Testis (tissue), 3 donors: Measurements from ENCODE around the gene PIK3AP1. TPM values are rescaled to one million over a fixed set of nuclear protein-coding genes. Genes with fewer than 3 reads are reported as not detected.

Source experiments
- DNase-seq: peaks from one replicate; pipeline ENCODE4 v3.0.0-alpha.2; 2019
- H3K27ac ChIP-seq, 2 donors: fragments of 200-600 bp; sonication (generic); one replicate each; pipeline ENCODE4 v1.5.1; 2019
- H3K27me3 ChIP-seq: fragments of 200-600 bp; sonication (generic); one replicate; pipeline ENCODE4 v1.5.1; 2019
- H3K36me3 ChIP-seq: fragments of 200-600 bp; sonication (generic); one replicate; pipeline ENCODE4 v1.5.1; 2017; ENCODE audit warnings: low read depth; ENCODE audit errors: missing control alignments
- H3K4me1 ChIP-seq: fragments of 200-600 bp; sonication (generic); one replicate; pipeline ENCODE4 v1.5.1; 2019
- H3K4me3 ChIP-seq, 2 donors: fragments of 200-600 bp; sonication (generic); one replicate each; pipeline ENCODE4 v1.5.1; 2017 to 2019
- H3K9me3 ChIP-seq: fragments of 200-600 bp; sonication (generic); one replicate; pipeline ENCODE4 v1.5.1; 2017
- POLR2A ChIP-seq: fragments of 450-650 bp; IDR thresholded peaks from one replicate; pipeline ENCODE4 v1.6.1; 2017; ENCODE audit warnings: antibody characterized with exemption, mild to moderate bottlenecking, moderate library complexity
- whole genome bisulfite sequencing, 2 donors: methylation state at CpG; one replicate each; pipeline ENCODE4 v1.1.5; 2018; 5-methylcytosine and 5-hydroxymethylcytosine counted together
- intact Hi-C: fragments of 100-400 bp; cut with DNase I; formaldehyde crosslinking; loops from one replicate; pipeline ENCODE4 v1.15.1; 2023; ENCODE audit warnings: low total_unique reads
- polyA plus RNA-seq: library from polyadenylated mRNA; stranded (reverse); fragments of 350-450 nt; fragmentation: Illumina TruSeq; extraction: RNeasy Lipid Tissue Mini Kit (QIAGEN cat#74804); gene quantifications from one replicate; pipeline ENCODE4 v1.2.3, GENCODE V29; 2014; ENCODE audit warnings: low read depth, low replicate concordance; ENCODE audit not compliant: insufficient read depth
- total RNA-seq, 2 donors: library from RNA; depleted of rRNA; stranded (reverse); fragments of >200 nt; gene quantifications; one replicate each; pipeline ENCODE4 v1.2.3, GENCODE V29; 2016
- TF ChIP-seq, protein P1 (sequence below), 3 experiments: fragments of 450-650 bp in 2 of 3; fragments of 200-600 bp in 1 of 3; sonication (generic) in 1 of 3; IDR thresholded peaks; one replicate each; pipeline ENCODE4 v1.5.1; 2016 to 2019; ENCODE audit warnings: antibody characterized with exemption in 3 of 3, mild to moderate bottlenecking in 2 of 3, moderate library complexity in 1 of 3

The PIK3AP1 gene
- total and polyA plus RNA-seq, 3 donors from 2014 or later, result 6.5 to 10.0 (median 6.6) TPM

GRCh38 chr10:96660297-96660696, 60.0 kb downstream of the PIK3AP1 start:
- H3K4me1 ChIP-seq, result peaks cover 10% of the 10 kb centered on the region
- no peak overlapping the region for H3K4me3 ChIP-seq
- TF ChIP-seq POLR2A, result no peak
- TF ChIP-seq, protein P1, sequence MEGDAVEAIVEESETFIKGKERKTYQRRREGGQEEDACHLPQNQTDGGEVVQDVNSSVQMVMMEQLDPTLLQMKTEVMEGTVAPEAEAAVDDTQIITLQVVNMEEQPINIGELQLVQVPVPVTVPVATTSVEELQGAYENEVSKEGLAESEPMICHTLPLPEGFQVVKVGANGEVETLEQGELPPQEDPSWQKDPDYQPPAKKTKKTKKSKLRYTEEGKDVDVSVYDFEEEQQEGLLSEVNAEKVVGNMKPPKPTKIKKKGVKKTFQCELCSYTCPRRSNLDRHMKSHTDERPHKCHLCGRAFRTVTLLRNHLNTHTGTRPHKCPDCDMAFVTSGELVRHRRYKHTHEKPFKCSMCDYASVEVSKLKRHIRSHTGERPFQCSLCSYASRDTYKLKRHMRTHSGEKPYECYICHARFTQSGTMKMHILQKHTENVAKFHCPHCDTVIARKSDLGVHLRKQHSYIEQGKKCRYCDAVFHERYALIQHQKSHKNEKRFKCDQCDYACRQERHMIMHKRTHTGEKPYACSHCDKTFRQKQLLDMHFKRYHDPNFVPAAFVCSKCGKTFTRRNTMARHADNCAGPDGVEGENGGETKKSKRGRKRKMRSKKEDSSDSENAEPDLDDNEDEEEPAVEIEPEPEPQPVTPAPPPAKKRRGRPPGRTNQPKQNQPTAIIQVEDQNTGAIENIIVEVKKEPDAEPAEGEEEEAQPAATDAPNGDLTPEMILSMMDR (IDR thresholded peaks at IDR 0.05), result no peak
- no peaks in the 10 kb centered on the region for H3K27me3 ChIP-seq
- no peaks in the 10 kb centered on the region for H3K9me3 ChIP-seq
- H3K27ac ChIP-seq, result no peak overlapping the region
- WGBS, 2 donors, result 80 to 81% methylated on average over 3 of the region's 3 CpGs
- no peaks in the 10 kb centered on the region for H3K36me3 ChIP-seq
- DNase-seq, result no peak
- intact Hi-C loops, result no loop called here

DNA sequence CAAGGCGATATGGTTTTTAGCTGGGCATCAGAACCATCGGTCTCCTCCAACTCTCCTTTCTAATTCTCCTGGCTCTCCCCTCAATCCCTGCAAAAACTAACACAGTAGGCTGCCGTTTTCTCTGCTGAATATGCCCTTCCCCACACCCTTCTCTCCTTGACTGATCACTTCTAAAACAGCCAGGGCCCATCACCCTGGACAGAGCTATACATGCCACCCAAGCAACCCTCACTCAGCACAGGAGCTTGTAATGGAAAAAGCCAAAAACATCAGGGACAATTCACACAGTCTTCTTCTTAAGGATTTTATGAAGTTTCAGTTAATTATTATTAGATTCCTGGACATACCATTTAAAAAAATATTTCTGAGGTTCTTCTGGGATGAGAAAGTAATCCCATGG, 61.5 kb downstream of the PIK3AP1 start:
- Histone ChIP-seq H3K27ac (no peak overlapping the region), H3K4me1 (peaks cover 1% of the 10 kb centered on the region), H3K36me3 (no peaks in the 10 kb centered on the region), H3K27me3 (no peaks in the 10 kb centered on the region), H3K4me3 (no peak overlapping the region), H3K9me3 (no peaks in the 10 kb centered on the region)
- TF ChIP-seq POLR2A, result no peak
- TF ChIP-seq, protein P1 (IDR thresholded peaks at IDR 0.05), result no peak
- 66 to 93% methylated on average over 3 of the region's 3 CpGs for whole genome bisulfite sequencing, 2 donors
- DNase-seq, result no peak
- intact Hi-C loops, result no loop called here

DNA sequence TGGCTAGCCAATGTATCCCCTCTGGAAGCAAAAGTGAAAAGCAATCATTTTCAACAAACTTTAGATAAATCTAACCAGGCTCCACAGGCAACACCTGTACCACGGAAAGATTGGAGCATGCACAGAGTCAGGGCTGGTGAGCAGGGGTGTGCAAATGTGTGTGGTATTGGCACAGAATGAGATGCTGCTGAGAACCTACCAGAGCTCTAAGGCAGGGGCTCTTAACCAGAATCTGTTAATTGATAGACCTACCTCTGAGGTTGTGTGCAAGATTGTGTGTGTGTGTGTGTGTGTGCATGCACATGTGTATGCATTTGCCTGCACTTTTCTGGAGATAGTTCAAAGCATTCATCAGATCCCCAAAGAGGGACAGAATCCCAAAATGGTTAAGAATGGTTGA, 62.9 kb downstream of the PIK3AP1 start:
- TF ChIP-seq, protein P1 (IDR thresholded peaks at IDR 0.05), result no peak
- no peak for TF ChIP-seq POLR2A

DNA sequence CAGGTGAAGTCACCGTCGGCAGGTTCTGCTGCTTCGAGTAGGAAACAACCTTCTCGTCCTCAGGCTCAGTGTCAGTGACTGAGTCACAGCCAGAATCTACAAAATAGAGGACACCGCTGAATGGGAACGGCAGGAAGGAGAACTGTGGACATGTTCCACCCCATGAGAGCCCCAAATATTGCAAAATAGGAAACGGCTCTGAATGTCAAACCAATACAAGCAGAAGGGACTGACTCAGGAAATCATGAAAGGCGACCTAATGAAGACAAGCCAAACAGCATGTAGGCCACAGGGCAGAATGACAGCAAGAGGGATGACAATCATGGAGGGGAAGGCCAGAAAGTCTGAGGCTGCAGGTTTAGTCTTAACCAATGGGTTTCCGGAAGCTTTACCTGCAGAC, 63.5 kb downstream of the PIK3AP1 start:
- no peak overlapping the region for H3K4me3 ChIP-seq
- no peaks in the 10 kb centered on the region for H3K4me1 ChIP-seq
- no peaks in the 10 kb centered on the region for H3K9me3 ChIP-seq
- DNase-seq, result no peak
- no peak overlapping the region for H3K27ac ChIP-seq
- H3K27me3 ChIP-seq, result no peaks in the 10 kb centered on the region
- intact Hi-C loops, result no loop called here
- WGBS, 2 donors, result 82 to 93% methylated on average over 9 of the region's 9 CpGs
- no peaks in the 10 kb centered on the region for H3K36me3 ChIP-seq
- TF ChIP-seq POLR2A, result no peak
- TF ChIP-seq, protein P1 (IDR thresholded peaks at IDR 0.05), result no peak

More for the DNA sequence above, 62.9 kb downstream of the PIK3AP1 start:
- Histone ChIP-seq H3K4me3 (no peak overlapping the region), H3K36me3 (no peaks in the 10 kb centered on the region), H3K9me3 (no peaks in the 10 kb centered on the region), H3K27me3 (no peaks in the 10 kb centered on the region), H3K27ac (no peak overlapping the region), H3K4me1 (no peaks in the 10 kb centered on the region)
- no peak for DNase-seq
- intact Hi-C loops, result no loop called here
- 93 to 95% methylated on average over 1 of the region's 1 CpG for WGBS, 2 donors

DNA sequence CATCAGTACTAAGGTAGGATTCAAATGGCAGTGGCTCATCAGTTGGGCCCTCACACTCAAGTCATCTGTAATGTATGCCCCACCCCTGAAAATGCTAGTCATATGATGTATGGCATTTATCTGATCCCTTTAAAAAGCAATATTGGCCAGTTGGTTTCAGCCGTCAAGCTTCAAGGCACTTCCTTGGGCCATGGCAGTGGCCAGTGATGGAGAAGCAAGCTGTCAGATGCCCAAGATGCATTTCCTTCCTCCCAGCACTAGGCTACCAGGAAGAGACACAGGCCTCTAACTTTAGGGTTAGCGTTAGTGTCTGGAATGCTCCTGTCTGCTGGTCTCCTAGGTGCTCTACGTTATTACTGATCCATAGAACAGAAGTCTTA, 64.1 kb downstream of the PIK3AP1 start:
- no peaks in the 10 kb centered on the region for H3K36me3 ChIP-seq
- intact Hi-C loops, result no loop called here
- TF ChIP-seq, protein P1 (IDR thresholded peaks at IDR 0.05), result no peak
- TF ChIP-seq POLR2A, result no peak
- no peak overlapping the region for H3K27ac ChIP-seq
- no peaks in the 10 kb centered on the region for H3K4me1 ChIP-seq
- no peaks in the 10 kb centered on the region for H3K9me3 ChIP-seq
- WGBS, 2 donors, result 90 to 98% methylated on average over 3 of the region's 3 CpGs
- no peak overlapping the region for H3K4me3 ChIP-seq
- H3K27me3 ChIP-seq, result no peaks in the 10 kb centered on the region
- DNase-seq, result no peak
